ENCODE data around the gene CFAP46.

- TF ChIP-seq EP300 (IDR thresholded peaks at IDR 0.05), result no peak
- no peak for TF ChIP-seq CTCF (IDR thresholded peaks at IDR 0.05)
- no peak for TF ChIP-seq POLR2A (IDR thresholded peaks at IDR 0.05)
Measured at GRCh38 chr10:132837905-132838304, 104.5 kb downstream of the CFAP46 start.

Data from ovary (tissue), 3 donors.